OCI-LY7 (cell line): Measurements from ENCODE around the gene GRB7.

Source experiments
- EZH2phosphoT487 ChIP-seq: fragments of 200-600 bp; sonication (generic); IDR thresholded peaks from 2 replicates; pipeline ENCODE4 v1.6.1; 2018; ENCODE audit warnings: low read depth, borderline replicate concordance, mild to moderate bottlenecking, mixed run types, antibody characterized with exemption, low read length, moderate library complexity, mixed read lengths
- TF ChIP-seq, protein P1 (sequence below): fragments of 200-600 bp; sonication (generic); conservative IDR thresholded peaks from 2 replicates; pipeline ENCODE4 v1.5.1; 2014; ENCODE audit warnings: mild to moderate bottlenecking, antibody characterized with exemption, low read length, moderate library complexity, mixed read lengths

DNA sequence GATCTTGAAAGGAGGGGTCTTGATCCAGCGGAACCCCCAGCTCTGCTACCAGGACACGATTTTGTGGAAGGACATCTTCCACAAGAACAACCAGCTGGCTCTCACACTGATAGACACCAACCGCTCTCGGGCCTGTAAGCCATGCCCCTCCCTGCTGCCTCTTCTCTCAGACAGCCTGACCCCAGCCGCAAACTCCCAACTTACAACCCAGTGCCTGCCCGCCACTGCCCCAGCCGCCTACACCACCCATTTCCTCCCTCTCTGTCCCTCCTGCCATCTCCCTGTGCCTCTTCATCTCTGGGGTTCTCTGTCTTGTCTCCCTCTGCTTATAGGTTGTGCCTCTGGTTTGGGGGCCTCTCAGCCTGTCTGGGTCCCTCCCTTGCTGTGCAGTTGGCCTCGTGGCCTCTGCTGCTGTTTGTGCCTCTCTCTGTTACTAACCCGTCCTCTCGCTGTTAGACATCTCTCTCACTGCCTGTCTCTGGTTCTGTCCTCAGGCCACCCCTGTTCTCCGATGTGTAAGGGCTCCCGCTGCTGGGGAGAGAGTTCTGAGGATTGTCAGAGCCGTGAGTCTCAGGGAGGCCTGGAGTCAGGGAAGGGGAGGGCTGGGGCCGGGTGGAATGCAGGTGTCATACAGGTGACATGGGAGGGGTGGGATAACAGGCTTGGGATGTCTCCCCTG lies 28.3 kb upstream of the GRB7 start:
- TF ChIP-seq, protein P1, sequence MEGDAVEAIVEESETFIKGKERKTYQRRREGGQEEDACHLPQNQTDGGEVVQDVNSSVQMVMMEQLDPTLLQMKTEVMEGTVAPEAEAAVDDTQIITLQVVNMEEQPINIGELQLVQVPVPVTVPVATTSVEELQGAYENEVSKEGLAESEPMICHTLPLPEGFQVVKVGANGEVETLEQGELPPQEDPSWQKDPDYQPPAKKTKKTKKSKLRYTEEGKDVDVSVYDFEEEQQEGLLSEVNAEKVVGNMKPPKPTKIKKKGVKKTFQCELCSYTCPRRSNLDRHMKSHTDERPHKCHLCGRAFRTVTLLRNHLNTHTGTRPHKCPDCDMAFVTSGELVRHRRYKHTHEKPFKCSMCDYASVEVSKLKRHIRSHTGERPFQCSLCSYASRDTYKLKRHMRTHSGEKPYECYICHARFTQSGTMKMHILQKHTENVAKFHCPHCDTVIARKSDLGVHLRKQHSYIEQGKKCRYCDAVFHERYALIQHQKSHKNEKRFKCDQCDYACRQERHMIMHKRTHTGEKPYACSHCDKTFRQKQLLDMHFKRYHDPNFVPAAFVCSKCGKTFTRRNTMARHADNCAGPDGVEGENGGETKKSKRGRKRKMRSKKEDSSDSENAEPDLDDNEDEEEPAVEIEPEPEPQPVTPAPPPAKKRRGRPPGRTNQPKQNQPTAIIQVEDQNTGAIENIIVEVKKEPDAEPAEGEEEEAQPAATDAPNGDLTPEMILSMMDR, result no peak
- no peak for TF ChIP-seq EZH2phosphoT487
